ENCODE data around the gene CLDN1. TPM values are rescaled to one million over a fixed set of nuclear protein-coding genes. Genes with fewer than 3 reads are reported as not detected.

The CLDN1 gene, protein sequence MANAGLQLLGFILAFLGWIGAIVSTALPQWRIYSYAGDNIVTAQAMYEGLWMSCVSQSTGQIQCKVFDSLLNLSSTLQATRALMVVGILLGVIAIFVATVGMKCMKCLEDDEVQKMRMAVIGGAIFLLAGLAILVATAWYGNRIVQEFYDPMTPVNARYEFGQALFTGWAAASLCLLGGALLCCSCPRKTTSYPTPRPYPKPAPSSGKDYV
- polyA plus RNA-seq, result 10 to 100 TPM; 27.1 to 28.8 TPM

DNA sequence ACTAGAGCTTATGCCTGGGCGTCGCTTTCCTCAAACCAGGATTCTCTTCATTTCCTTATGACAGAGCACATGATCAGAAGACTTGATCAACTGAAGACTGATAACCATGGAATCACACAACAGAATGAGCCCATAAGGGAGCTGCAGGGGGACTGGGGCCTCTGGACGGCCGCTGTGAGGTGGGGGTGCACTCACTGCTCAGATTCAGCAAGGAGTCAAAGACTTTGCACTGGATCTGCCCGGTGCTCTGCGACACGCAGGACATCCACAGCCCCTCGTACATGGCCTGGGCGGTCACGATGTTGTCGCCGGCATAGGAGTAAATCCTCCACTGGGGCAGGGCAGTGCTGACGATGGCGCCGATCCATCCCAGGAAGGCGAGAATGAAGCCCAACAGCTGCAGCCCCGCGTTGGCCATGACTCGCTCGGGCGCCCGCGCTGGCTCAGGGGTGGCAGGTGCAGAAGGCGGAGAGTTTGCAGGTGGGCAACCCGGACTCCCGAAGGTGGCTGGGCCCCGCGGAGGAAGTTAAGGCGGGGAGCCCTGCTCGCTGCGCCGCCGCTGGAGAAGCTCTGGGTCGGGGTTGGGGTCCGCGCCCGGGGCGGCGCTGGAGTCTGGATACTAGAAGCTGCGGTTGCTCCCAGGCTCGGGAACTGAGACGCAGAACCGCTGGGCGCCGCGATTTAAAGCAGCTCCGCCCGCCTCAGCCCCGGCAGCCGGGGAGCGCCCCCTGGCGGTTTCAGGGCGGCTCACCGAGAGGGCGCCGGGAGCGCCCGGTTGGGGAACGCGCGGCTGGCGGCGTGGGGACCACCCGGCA is at the start of gene CLDN1:
Gene CLDN1, minus strand, starts transcription at position 658 of the 815 bp plus-strand sequence. Its CDS starts 240 bp downstream, at position 418.
- 5% methylated on average over 63 to 64 of the region's 64 CpGs for WGBS, 2 donors
- Histone ChIP-seq H3K4me1 (ENCODE audit: control insufficient read depth in 2 of 2, insufficient read depth in 2 of 2, low read length in 1 of 2) (no peaks in the 10 kb centered on the region), H3K27ac (ENCODE audit: low read depth in 2 of 2, low read length in 1 of 2) (peak within 1 kb of the TSS; percentile 59 to 70), H3K9me3 (ENCODE audit: control insufficient read depth in 2 of 2, insufficient read depth in 1 of 2, low read depth in 1 of 2, low read length in 1 of 2) (no peaks in the 10 kb centered on the region), H3K27me3 (ENCODE audit: control insufficient read depth in 1 of 2, insufficient read depth in 2 of 2, low read length in 2 of 2) (no peaks in the 10 kb centered on the region), H3K4me3 (ENCODE audit: low read depth in 1 of 2, low read length in 2 of 2) (peak within 1 kb of the TSS; percentile 67 to 76), H3K36me3 (ENCODE audit: control insufficient read depth in 2 of 2, insufficient read depth in 2 of 2, low read length in 1 of 2) (no peaks in the 10 kb centered on the region)

DNA sequence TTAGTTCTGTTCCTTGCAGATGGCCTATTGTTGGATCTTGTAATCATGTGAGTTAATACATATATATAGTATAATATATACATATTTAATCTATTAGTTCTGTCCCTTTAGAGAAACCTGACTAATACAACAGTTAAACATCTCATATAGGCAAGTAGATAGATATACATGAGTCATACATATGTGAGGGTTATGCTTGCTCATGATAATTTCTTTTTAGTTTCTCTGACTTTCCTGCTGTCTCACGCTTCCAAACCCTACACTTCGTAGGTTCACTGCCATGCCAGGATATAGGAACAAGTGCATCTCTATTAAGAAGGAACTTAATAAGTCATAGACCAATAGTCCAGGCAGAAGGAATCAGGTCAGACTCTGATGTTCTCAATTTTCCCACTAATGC is 48.9 kb upstream of the CLDN1 start:
- H3K27me3 ChIP-seq (ENCODE audit: control insufficient read depth in 1 of 2, insufficient read depth in 2 of 2, low read length in 2 of 2), result no peaks in the 10 kb centered on the region
- H3K9me3 ChIP-seq (ENCODE audit: control insufficient read depth in 2 of 2, insufficient read depth in 1 of 2, low read depth in 1 of 2, low read length in 1 of 2), result no peaks in the 10 kb centered on the region
- WGBS, 2 donors, result 48% methylated on average over 2 of the region's 2 CpGs
- H3K27ac ChIP-seq (ENCODE audit: low read depth in 2 of 2, low read length in 1 of 2), result peak overlapping the region; percentile 4 to 24
- H3K36me3 ChIP-seq (ENCODE audit: control insufficient read depth in 2 of 2, insufficient read depth in 2 of 2, low read length in 1 of 2), result no peaks in the 10 kb centered on the region
- H3K4me1 ChIP-seq (ENCODE audit: control insufficient read depth in 2 of 2, insufficient read depth in 2 of 2, low read length in 1 of 2), result no peaks in the 10 kb centered on the region
- no peak overlapping the region for H3K4me3 ChIP-seq (ENCODE audit: low read depth in 1 of 2, low read length in 2 of 2)

DNA sequence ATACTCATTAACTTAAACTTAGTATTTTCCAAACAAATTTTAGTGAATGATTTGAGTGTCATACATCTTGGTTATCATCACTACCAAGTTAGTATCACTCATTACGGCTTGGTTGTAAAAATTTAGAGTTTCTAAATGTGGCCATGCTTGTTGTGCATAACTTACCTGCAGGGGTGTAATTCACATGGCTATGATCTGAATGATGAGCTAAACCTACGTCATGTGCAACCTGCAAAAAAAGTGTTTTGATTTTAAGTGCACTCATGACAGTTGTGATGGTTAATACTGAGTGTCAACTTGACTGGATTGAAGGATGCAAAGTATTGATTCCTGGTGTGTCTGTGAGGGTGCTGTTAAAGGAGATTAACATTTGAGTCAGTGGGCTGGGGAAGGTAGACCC is 48.1 kb upstream of the CLDN1 start:
- WGBS, 2 donors, result 78 to 89% methylated on average over 2 of the region's 2 CpGs
- Histone ChIP-seq H3K36me3 (ENCODE audit: control insufficient read depth in 2 of 2, insufficient read depth in 2 of 2, low read length in 1 of 2) (no peaks in the 10 kb centered on the region), H3K9me3 (ENCODE audit: control insufficient read depth in 2 of 2, insufficient read depth in 1 of 2, low read depth in 1 of 2, low read length in 1 of 2) (no peaks in the 10 kb centered on the region), H3K4me3 (ENCODE audit: low read depth in 1 of 2, low read length in 2 of 2) (no peak overlapping the region), H3K27ac (ENCODE audit: low read depth in 2 of 2, low read length in 1 of 2) (peak overlapping the region; percentile 48 to 66), H3K4me1 (ENCODE audit: control insufficient read depth in 2 of 2, insufficient read depth in 2 of 2, low read length in 1 of 2) (no peaks in the 10 kb centered on the region), H3K27me3 (ENCODE audit: control insufficient read depth in 1 of 2, insufficient read depth in 2 of 2, low read length in 2 of 2) (no peaks in the 10 kb centered on the region)

GRCh38 chr3:190369668-190370295 is 47.5 kb upstream of the CLDN1 start:
- Histone ChIP-seq H3K27ac (ENCODE audit: low read depth in 2 of 2, low read length in 1 of 2) (peak overlapping the region; percentile 34 to 93), H3K4me1 (ENCODE audit: control insufficient read depth in 2 of 2, insufficient read depth in 2 of 2, low read length in 1 of 2) (no peaks in the 10 kb centered on the region), H3K27me3 (ENCODE audit: control insufficient read depth in 1 of 2, insufficient read depth in 2 of 2, low read length in 2 of 2) (no peaks in the 10 kb centered on the region), H3K36me3 (ENCODE audit: control insufficient read depth in 2 of 2, insufficient read depth in 2 of 2, low read length in 1 of 2) (no peaks in the 10 kb centered on the region), H3K4me3 (ENCODE audit: low read depth in 1 of 2, low read length in 2 of 2) (no peak overlapping the region), H3K9me3 (ENCODE audit: control insufficient read depth in 2 of 2, insufficient read depth in 1 of 2, low read depth in 1 of 2, low read length in 1 of 2) (no peaks in the 10 kb centered on the region)
- WGBS, 2 donors, result 41 to 55% methylated on average over 5 of the region's 5 CpGs

DNA sequence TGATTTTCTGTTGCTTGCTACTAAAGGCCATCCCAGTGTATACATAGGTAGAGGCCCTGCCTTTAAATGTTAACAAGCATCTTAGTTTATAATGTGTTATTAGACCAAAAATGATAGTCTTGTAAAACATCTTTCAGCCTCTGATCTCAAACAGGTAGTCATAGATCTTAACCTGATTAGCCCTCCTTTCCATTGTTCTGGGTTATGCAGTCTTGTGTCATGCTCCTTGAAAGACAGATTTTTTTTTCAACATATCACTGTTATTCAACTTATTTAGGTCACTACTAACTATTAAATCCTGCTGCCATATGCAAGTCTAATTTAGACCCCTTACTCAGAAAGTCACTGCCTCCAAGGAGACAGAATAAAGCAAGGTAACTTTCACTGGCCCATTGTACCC is 46.6 kb upstream of the CLDN1 start:
- H3K9me3 ChIP-seq (ENCODE audit: control insufficient read depth in 2 of 2, insufficient read depth in 1 of 2, low read depth in 1 of 2, low read length in 1 of 2), result no peaks in the 10 kb centered on the region
- H3K27me3 ChIP-seq (ENCODE audit: control insufficient read depth in 1 of 2, insufficient read depth in 2 of 2, low read length in 2 of 2), result no peaks in the 10 kb centered on the region
- H3K27ac ChIP-seq (ENCODE audit: low read depth in 2 of 2, low read length in 1 of 2), result peak overlapping the region in 1 of 2 donors; percentile 61
- no peak overlapping the region for H3K4me3 ChIP-seq (ENCODE audit: low read depth in 1 of 2, low read length in 2 of 2)
- no peaks in the 10 kb centered on the region for H3K4me1 ChIP-seq (ENCODE audit: control insufficient read depth in 2 of 2, insufficient read depth in 2 of 2, low read length in 1 of 2)
- H3K36me3 ChIP-seq (ENCODE audit: control insufficient read depth in 2 of 2, insufficient read depth in 2 of 2, low read length in 1 of 2), result no peaks in the 10 kb centered on the region

- 38 to 48% methylated on average over 2 of the region's 2 CpGs for WGBS, 2 donors
- H3K36me3 ChIP-seq (ENCODE audit: control insufficient read depth in 2 of 2, insufficient read depth in 2 of 2, low read length in 1 of 2), result no peaks in the 10 kb centered on the region
- no peaks in the 10 kb centered on the region for H3K4me1 ChIP-seq (ENCODE audit: control insufficient read depth in 2 of 2, insufficient read depth in 2 of 2, low read length in 1 of 2)
- H3K9me3 ChIP-seq (ENCODE audit: control insufficient read depth in 2 of 2, insufficient read depth in 1 of 2, low read depth in 1 of 2, low read length in 1 of 2), result no peaks in the 10 kb centered on the region
- no peaks in the 10 kb centered on the region for H3K27me3 ChIP-seq (ENCODE audit: control insufficient read depth in 1 of 2, insufficient read depth in 2 of 2, low read length in 2 of 2)
- H3K4me3 ChIP-seq (ENCODE audit: low read depth in 1 of 2, low read length in 2 of 2), result no peak overlapping the region
- no peak overlapping the region for H3K27ac ChIP-seq (ENCODE audit: low read depth in 2 of 2, low read length in 1 of 2)
These were observed 43.9 kb upstream of the CLDN1 start for GRCh38 chr3:190366133-190366532.

GRCh38 chr3:190362258-190362657 is 40.0 kb upstream of the CLDN1 start:
- 80 to 84% methylated on average over 9 of the region's 9 CpGs for WGBS, 2 donors
- H3K36me3 ChIP-seq (ENCODE audit: control insufficient read depth in 2 of 2, insufficient read depth in 2 of 2, low read length in 1 of 2), result no peaks in the 10 kb centered on the region
- H3K27ac ChIP-seq (ENCODE audit: low read depth in 2 of 2, low read length in 1 of 2), result no peak overlapping the region
- H3K4me3 ChIP-seq (ENCODE audit: low read depth in 1 of 2, low read length in 2 of 2), result no peak overlapping the region
- no peaks in the 10 kb centered on the region for H3K9me3 ChIP-seq (ENCODE audit: control insufficient read depth in 2 of 2, insufficient read depth in 1 of 2, low read depth in 1 of 2, low read length in 1 of 2)
- H3K27me3 ChIP-seq (ENCODE audit: control insufficient read depth in 1 of 2, insufficient read depth in 2 of 2, low read length in 2 of 2), result no peaks in the 10 kb centered on the region
- H3K4me1 ChIP-seq (ENCODE audit: control insufficient read depth in 2 of 2, insufficient read depth in 2 of 2, low read length in 1 of 2), result no peaks in the 10 kb centered on the region

DNA sequence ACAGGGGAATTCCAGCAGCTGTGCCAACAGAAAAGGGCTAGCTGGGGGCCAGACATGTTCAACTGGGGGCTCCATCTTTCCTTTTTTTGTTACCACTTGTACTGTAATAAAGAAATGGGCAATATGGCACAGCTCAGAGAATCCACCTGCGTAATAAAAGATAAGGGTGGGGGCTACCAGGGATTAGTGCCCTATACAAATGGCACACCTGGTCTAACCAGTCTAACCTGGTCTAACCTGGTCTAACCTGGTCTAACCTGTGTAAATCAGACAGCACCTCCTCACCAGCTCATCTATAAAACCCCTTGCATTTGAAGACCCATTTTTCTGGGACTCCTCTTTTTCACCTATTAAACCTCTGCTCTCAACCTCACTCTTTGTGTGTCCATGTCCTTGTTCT is 39.5 kb upstream of the CLDN1 start:
- 57 to 73% methylated on average over 1 of the region's 1 CpG for WGBS, 2 donors
- Histone ChIP-seq H3K4me1 (ENCODE audit: control insufficient read depth in 2 of 2, insufficient read depth in 2 of 2, low read length in 1 of 2) (no peaks in the 10 kb centered on the region), H3K27me3 (ENCODE audit: control insufficient read depth in 1 of 2, insufficient read depth in 2 of 2, low read length in 2 of 2) (no peaks in the 10 kb centered on the region), H3K27ac (ENCODE audit: low read depth in 2 of 2, low read length in 1 of 2) (no peak overlapping the region), H3K36me3 (ENCODE audit: control insufficient read depth in 2 of 2, insufficient read depth in 2 of 2, low read length in 1 of 2) (no peaks in the 10 kb centered on the region), H3K9me3 (ENCODE audit: control insufficient read depth in 2 of 2, insufficient read depth in 1 of 2, low read depth in 1 of 2, low read length in 1 of 2) (no peaks in the 10 kb centered on the region), H3K4me3 (ENCODE audit: low read depth in 1 of 2, low read length in 2 of 2) (no peak overlapping the region)

DNA sequence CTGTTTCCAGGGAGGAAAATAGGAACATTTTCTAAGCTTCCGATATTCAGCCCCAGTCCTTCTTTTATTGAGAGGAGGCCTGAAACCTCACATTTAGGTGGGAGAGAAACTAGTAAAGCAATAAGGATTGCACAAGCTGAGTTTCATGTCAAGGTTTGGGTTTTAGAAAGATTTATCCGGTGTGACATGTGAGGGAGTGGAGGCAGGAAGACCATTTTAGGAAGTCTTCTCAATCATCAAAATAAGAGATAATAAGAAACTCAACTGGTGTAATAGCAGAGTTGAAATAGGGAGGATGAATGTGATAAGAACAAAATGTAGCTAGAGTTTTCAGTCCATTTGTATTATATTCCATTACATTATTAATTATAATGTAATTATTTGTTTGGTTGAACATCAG is 38.0 kb upstream of the CLDN1 start:
- no peaks in the 10 kb centered on the region for H3K36me3 ChIP-seq (ENCODE audit: control insufficient read depth in 2 of 2, insufficient read depth in 2 of 2, low read length in 1 of 2)
- 81 to 85% methylated on average over 2 of the region's 2 CpGs for WGBS, 2 donors
- no peak overlapping the region for H3K4me3 ChIP-seq (ENCODE audit: low read depth in 1 of 2, low read length in 2 of 2)
- H3K9me3 ChIP-seq (ENCODE audit: control insufficient read depth in 2 of 2, insufficient read depth in 1 of 2, low read depth in 1 of 2, low read length in 1 of 2), result no peaks in the 10 kb centered on the region
- H3K27me3 ChIP-seq (ENCODE audit: control insufficient read depth in 1 of 2, insufficient read depth in 2 of 2, low read length in 2 of 2), result no peaks in the 10 kb centered on the region
- no peaks in the 10 kb centered on the region for H3K4me1 ChIP-seq (ENCODE audit: control insufficient read depth in 2 of 2, insufficient read depth in 2 of 2, low read length in 1 of 2)
- no peak overlapping the region for H3K27ac ChIP-seq (ENCODE audit: low read depth in 2 of 2, low read length in 1 of 2)
